ENCODE data around the gene MAU2.

GRCh38 chr19:19274716-19275565 is 45.7 kb upstream of the MAU2 start:
- TF ChIP-seq CTCF (IDR thresholded peaks at IDR 0.05; ENCODE audit: poor library complexity, severe bottlenecking) (no peak), POLR2AphosphoS5 (IDR thresholded peaks at IDR 0.05) (no peak)
